Right lobe of liver (tissue), 4 donors: ENCODE results near the gene ST3GAL2.

Experiments
- POLR2A ChIP-seq: fragments of 450-650 bp; IDR thresholded peaks from one replicate; pipeline ENCODE4 v1.6.1; 2017; ENCODE audit warnings: antibody characterized with exemption, mild to moderate bottlenecking
- TF ChIP-seq, protein P1 (sequence below), 4 donors: fragments of 200-600 bp in 3 of 4; fragments of 450-650 bp in 1 of 4; IDR thresholded peaks; one replicate each; pipeline versions ENCODE4 v1.5.1 to v1.8.0; 2016 to 2022; ENCODE audit warnings: antibody characterized with exemption in 4 of 4, mild to moderate bottlenecking in 2 of 4
- donor health status: DM: no; HTN: no; CAD: no.
- donor health status: DM: no; HTN: no; CAD: no.
- donor health status: DM: no; HTN: yes; CAD: no.

DNA sequence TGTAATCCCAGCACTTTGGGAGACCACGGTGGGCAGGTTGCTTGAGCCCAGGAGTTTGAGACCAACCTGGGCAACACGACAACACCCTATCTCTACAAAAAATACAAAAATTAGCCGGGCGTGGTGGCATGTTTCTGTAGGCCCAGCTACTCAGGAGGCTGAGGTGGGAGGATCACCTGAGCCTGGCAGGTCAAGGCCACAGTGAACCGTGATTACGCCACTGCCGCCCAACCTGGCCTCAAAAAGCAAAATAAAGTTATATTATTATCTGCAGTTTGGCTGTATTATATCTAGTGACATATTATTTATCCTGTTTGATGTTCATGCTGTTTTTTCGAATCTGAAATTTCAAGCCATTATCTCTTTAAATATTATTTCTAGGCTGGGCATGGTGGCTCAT lies 26.5 kb downstream of the ST3GAL2 start:
- TF ChIP-seq, protein P1, sequence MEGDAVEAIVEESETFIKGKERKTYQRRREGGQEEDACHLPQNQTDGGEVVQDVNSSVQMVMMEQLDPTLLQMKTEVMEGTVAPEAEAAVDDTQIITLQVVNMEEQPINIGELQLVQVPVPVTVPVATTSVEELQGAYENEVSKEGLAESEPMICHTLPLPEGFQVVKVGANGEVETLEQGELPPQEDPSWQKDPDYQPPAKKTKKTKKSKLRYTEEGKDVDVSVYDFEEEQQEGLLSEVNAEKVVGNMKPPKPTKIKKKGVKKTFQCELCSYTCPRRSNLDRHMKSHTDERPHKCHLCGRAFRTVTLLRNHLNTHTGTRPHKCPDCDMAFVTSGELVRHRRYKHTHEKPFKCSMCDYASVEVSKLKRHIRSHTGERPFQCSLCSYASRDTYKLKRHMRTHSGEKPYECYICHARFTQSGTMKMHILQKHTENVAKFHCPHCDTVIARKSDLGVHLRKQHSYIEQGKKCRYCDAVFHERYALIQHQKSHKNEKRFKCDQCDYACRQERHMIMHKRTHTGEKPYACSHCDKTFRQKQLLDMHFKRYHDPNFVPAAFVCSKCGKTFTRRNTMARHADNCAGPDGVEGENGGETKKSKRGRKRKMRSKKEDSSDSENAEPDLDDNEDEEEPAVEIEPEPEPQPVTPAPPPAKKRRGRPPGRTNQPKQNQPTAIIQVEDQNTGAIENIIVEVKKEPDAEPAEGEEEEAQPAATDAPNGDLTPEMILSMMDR (IDR thresholded peaks at IDR 0.05), result no peak
- no peak for TF ChIP-seq POLR2A
